ENCODE data around the gene CYYR1. TPM values are rescaled to one million over a fixed set of nuclear protein-coding genes. Genes with fewer than 3 reads are reported as not detected.

The CYYR1 gene
- total RNA-seq, 1 donor, result not detected

- TF ChIP-seq CTCF (IDR thresholded peaks at IDR 0.05; ENCODE audit: insufficient read depth, low read depth, low read length), result no peak
- DNase-seq (ENCODE audit: low read depth), result no peak
- H3K4me3 ChIP-seq (ENCODE audit: low read depth, low read length), result no peak overlapping the region
Measured at GRCh38 chr21:26491663-26492062, 81.4 kb downstream of the CYYR1 start.

- H3K4me3 ChIP-seq (ENCODE audit: low read depth, low read length), result no peak overlapping the region
- no peak for DNase-seq (ENCODE audit: low read depth)
- no peak for TF ChIP-seq CTCF (IDR thresholded peaks at IDR 0.05; ENCODE audit: insufficient read depth, low read depth, low read length)
Measured at GRCh38 chr21:26490771-26491170, 82.3 kb downstream of the CYYR1 start.

GRCh38 chr21:26489781-26490180 is 83.3 kb downstream of the CYYR1 start:
- no peak for DNase-seq (ENCODE audit: low read depth)
- no peak overlapping the region for H3K4me3 ChIP-seq (ENCODE audit: low read depth, low read length)
- TF ChIP-seq CTCF (IDR thresholded peaks at IDR 0.05; ENCODE audit: insufficient read depth, low read depth, low read length), result no peak

GRCh38 chr21:26487981-26488480 is 85.1 kb downstream of the CYYR1 start:
- H3K4me3 ChIP-seq (ENCODE audit: low read depth, low read length), result no peak overlapping the region
- no peak for TF ChIP-seq CTCF (IDR thresholded peaks at IDR 0.05; ENCODE audit: insufficient read depth, low read depth, low read length)

GRCh38 chr21:26473471-26473870 is 99.6 kb downstream of the CYYR1 start:
- no peak overlapping the region for H3K4me3 ChIP-seq (ENCODE audit: low read depth, low read length)
- TF ChIP-seq CTCF (IDR thresholded peaks at IDR 0.05; ENCODE audit: insufficient read depth, low read depth, low read length), result no peak
- DNase-seq (ENCODE audit: low read depth), result no peak

More at GRCh38 chr21:26487981-26488480, 85.1 kb downstream of the CYYR1 start:
- no peak for DNase-seq (ENCODE audit: low read depth)

- DNase-seq (ENCODE audit: low read depth), result no peak
- TF ChIP-seq CTCF (IDR thresholded peaks at IDR 0.05; ENCODE audit: insufficient read depth, low read depth, low read length), result no peak
Measured at GRCh38 chr21:26471099-26471471, 102.0 kb downstream of the CYYR1 start.

More at GRCh38 chr21:26471099-26471471, 102.0 kb downstream of the CYYR1 start:
- H3K4me3 ChIP-seq (ENCODE audit: low read depth, low read length), result no peak overlapping the region
